ENCODE data around the gene ZNF582.

Gene ZNF582
- total RNA-seq: 3.3 to 10.7 (median 3.9) reads per million in 3 experiments

DNA sequence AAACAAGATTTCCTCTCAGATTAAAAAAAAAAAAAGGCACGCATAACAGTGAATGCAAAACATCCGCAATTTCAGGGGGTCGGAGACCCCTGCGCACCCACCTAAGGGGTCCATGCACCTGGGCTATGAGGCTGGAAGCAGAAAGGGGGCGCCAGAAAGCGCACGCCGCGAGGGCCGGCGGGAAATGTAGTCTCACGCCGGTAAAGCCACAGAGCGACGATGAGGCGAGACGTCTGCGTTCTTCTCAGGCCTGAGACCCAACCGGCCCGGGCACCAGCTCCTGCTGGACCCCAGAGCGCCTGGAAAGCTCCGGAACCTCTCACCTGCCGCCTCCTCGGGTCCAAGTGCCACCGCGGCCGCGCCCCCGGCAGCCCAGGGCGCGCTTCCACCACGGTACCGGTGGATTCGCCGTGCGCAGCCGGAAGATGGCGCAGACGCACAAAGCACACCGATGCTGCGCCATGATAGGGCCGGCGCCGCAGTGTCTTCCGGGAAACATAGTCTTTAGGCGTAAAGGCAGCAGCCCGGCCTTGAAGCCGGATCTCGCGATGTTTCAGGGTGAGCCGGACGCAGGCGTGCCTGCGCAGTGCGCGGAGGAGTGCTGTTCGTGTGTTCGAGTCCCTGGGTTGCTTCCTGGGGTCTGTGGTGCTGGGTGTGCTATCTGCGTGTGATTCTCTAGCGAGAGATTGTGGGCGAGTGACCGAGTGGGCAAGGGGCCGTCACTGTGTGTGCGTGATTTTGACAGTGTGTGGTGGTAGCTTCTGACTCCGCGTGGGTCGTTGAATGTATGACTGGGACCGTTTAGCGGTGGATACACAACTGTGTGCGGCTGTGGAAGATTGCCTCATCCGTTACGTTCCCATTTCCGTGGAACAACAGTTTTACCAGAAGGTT is at the start of gene ZNF582:
TSS of gene ZNF582 (minus strand) at position 416 of the 894 bp plus-strand sequence. CDS start 1,782 bp downstream, outside the sequence.
- peak; percentile 90 for DNase-seq

DNA sequence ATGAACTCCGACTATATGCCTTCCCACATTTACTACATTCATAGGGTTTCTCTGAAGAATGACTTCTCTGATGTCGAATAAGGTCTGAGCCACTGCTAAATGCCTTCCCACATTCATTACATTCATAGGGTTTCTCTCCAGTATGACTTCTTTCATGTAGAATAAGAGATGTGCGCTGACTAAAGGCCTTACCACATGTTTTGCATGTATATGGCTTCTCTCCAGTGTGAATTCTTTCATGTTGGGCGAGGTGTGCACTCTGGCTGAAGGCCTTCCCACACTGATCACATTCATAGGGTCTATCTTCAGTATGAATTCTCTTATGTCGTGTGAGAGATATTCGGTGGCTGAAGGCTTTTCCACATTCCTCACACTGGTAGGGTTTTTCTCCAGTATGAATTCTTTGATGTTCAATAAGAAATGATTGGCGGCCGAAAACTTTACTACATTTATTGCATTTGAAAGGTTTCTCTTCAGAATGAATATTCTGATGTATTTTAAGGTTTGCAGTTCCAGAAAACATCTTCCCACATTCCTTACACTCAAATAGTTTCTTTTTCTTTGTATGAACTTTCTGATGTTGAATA is 48.0 kb upstream of the ZNF582 start:
- no peak for DNase-seq

DNA sequence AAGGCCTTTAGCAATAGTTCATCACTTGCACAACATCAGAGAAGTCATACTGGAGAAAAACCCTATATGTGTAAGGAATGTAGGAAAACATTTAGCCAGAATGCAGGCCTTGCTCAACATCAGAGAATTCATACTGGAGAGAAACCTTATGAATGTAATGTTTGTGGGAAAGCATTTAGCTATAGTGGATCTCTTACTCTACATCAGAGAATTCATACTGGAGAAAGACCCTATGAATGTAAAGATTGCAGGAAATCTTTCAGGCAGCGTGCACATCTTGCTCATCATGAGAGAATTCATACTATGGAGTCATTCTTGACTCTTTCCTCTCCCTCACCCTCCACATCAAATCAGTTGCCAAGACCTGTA is 30.6 kb upstream of the ZNF582 start:
- DNase-seq: no peak

DNA sequence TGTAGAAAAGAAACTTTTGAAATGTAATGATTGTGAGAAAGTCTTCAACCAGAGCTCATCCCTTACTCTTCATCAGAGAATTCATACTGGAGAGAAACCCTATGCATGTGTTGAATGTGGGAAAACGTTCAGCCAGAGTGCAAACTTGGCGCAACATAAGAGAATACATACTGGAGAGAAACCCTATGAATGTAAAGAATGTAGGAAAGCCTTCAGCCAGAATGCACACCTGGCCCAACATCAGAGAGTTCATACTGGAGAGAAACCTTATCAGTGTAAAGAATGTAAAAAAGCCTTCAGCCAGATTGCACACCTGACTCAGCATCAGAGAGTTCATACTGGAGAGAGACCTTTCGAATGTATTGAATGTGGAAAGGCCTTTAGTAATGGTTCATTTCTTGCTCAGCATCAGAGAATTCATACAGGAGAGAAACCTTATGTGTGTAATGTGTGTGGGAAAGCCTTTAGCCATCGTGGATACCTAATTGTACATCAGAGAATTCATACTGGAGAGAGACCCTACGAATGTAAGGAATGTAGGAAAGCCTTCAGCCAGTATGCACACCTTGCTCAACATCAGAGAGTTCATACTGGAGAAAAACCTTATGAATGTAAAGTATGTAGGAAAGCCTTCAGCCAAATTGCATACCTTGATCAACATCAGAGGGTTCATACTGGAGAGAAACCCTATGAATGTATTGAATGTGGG is 30.1 kb upstream of the ZNF582 start:
- DNase-seq: no peak

DNA sequence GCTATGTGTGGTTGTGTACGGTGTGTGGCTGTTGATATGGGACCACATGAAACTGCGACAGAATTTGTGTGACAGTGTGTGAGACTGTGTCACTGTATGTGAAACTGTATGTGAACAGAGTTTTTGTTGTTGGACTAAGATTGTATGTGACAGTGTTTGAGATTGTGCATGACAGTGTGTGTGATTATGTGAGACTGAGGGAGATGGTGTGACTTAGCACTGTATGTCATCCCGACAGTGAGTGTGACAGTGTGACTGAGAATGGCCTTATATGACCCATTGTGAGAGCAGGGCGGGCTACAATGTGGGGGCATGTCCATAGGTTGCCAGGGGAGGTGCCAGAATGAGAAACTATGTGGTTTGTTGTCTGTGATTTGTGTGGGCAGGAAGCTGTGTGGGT is 11.7 kb upstream of the ZNF582 start:
- no peak for DNase-seq

DNA sequence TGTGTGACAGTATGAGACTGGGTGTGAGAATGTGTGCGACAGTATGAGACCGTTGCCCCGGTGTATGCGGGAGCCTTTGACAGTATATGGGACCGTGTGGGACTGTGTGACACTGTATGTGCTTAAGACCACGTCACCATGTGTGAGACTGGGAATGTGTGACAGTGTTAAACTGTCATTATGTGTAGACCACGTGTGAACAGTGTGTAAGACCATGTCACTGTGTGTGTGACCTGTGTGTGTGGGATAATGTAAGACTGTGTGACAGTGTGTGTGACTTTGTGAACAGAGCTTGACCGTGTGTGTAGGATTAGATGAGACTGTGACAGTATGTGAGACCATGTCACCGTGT is 11.3 kb upstream of the ZNF582 start:
- no peak for DNase-seq

DNA sequence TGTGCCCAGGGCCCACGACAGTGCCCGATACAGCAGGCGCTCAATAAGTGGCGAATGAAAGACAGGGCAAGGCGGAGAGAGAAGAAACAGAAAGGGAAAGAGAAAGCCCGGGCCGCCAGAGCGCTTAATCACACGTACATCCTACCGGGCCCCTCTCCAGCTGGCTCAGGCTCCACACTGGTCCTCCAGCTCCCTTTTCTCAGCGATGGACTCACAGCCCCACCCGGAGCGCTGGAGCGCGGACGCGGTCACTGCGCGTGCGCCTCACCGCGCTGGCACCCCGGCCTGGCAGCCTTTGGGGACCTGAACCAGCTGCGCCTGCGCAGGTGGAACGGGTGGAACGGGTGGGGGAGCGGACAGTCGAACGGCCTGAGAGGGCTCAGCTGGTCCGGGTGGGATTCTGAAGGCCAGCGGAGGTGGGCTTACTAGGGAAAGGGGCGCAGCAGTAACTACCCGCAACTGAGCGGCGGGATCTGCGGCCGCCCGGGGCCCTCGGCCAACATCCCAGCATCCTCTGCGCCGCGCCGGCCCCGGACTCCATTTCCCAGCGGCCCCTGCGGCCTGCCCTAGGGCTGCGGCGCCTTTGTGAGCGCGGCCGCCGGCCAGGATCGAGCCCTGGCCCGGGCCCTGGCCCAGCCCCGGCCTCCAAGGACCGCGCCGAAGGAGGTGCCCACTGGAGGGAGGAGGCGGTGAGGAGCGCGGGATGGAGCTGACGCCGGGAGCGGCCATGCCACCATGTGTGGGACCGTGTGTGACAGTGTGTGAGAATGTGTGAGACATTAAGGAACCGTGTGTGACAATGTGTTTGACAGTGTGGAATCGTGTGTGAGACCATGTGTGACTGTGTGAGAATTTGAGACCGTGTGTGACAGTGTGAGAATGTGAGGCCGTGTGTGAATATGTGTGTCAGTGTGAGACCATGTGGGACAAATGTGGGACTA is 10.7 kb upstream of the ZNF582 start, which contains the start of gene ZNF583:
TSS of gene ZNF583 (plus strand) at position 569 of the 941 bp plus-strand sequence. CDS start 2,783 bp downstream, outside the sequence.
- peak; percentile 90 for DNase-seq

DNA sequence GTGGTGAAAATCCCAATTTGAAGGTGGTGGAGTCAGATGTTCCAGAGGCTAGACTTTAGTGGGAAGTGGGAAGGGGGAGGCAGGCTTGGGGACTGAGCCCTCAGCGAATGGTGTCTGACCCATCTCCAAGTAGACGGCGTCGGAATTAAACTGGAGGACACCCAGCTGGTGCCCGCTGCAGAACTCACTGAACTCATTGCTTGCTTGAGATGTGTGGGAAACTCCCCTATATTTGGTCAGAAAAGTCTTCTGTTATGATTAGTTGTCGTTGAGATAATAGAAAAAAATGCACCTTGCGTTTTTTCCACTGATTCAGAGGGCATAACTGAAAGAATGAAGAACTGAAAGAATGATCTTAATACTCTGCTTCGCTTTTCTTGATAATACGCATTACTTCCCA is 9.9 kb upstream of the ZNF582 start:
- DNase-seq: no peak

DNA sequence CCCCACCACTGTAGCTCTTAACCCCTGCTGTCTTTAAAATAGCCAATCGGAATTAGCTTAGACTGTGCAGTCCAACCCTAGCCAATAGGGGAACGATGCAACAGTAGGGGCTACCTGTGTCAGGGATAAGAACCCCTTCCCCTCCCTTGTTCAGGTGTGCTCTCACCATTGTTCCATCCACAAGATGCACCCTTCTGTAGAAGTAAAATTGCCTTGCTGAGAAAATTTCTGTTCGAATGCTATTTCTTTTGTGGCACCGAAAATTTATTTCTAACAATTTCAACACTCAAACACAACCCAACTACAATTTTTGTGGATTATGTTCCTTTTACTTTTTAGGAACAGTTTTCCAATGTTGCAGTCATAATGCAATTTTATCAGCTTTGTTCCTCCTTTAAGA is 7.2 kb upstream of the ZNF582 start:
- no peak for DNase-seq

DNA sequence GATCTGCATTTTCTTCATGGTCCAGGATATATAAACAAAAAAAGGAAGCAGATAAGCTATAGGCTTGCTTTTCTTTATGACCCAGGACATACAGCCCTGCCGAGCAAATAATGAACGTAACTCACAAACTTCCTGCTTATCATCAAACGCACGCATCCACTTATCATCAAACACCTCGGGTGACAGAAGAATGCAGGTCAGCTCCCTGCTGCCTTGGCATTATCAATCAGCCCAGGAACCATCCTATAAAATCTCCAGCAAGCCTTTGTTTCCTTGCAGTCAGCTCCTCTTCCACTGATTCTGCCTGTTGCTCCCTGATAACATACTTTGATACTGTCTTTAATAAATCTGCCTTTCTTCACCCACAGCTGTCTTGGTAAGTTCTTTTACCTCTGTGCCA is 5.5 kb upstream of the ZNF582 start:
- no peak for DNase-seq

DNA sequence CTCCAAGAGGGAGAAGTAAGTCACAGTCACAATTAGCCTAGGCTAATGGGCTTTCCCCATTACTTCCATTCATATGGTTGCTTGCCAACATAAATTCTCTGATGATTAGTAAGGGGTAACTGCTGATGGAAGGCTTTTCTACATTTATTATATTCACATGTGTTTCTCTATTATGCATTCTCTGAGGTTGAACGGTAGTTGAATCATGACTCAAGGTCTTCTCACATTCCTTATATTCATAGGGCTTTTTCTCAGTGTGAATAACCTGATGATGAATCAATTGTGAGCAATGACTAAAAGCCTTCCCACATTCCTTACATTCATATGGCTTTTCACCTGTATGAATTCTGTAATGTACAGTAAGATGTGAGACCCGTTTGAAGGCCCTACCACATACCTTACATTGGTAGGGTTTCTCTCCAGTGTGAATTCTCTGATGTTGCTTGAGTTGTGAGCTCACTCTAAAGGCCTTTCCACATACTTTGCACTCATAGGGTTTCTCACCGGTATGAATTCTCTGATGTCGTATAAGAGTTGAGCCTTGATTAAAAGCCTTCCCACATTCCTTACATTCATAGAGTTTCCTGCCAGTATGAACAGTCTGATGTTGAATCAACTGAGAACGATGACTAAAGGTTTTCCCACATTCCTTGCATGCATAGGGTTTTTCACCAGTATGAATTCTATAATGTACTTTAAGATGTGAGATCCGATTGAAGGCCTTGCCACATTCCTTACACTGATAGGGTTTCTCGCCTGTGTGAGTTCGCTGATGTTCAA is 9.3 kb downstream of the ZNF582 start:
- no peak for DNase-seq

DNA sequence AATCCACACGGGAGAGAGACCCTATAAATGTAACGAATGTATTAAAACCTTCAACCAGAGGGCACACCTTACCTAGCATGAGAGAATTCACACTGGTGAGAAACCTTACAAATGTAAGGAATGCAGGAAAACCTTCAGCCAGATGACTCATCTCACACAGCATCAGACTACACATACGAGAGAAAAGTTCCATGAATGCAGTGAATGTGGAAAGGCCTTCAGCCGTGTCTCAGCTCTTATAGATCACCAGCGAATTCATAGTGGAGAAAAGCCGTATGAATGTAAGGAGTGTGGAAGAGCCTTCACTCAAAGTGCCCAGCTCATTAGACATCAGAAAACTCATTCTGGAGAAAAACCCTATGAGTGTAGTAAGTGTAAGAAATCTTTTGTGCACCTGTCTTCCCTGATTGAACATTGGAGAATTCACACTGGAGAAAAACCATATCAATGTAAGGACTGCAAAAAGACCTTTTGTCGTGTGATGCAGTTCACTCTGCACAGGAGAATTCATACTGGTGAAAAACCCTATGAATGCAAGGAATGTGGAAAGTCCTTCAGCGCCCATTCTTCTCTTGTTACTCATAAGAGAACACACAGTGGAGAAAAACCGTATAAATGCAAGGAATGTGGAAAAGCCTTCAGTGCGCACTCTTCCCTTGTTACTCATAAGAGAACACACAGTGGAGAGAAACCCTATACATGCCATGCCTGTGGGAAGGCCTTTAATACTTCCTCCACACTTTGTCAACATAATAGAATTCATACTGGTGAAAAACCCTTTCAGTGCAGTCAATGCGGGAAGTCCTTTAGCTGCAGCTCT is 16.0 kb downstream of the ZNF582 start:
- no peak for DNase-seq

DNA sequence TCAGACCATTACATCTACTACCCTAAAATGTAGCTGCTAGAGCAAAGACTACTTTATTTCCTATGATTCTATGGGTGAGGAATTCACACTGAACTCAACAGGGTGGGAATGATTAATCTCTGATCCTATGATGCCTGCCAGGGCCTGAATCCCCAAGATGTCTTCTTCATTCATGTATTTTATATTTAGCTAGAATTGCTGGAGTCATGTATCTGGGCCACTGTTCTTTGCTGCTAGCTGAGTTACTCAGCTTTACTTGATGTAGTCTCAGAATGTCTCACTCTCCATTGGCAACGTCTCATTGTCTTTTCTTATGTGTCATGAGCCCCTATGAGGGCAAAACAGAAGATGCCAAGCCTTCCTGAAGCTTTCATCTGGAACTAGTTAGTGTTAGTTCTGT is 21.1 kb downstream of the ZNF582 start:
- DNase-seq: no peak

DNA sequence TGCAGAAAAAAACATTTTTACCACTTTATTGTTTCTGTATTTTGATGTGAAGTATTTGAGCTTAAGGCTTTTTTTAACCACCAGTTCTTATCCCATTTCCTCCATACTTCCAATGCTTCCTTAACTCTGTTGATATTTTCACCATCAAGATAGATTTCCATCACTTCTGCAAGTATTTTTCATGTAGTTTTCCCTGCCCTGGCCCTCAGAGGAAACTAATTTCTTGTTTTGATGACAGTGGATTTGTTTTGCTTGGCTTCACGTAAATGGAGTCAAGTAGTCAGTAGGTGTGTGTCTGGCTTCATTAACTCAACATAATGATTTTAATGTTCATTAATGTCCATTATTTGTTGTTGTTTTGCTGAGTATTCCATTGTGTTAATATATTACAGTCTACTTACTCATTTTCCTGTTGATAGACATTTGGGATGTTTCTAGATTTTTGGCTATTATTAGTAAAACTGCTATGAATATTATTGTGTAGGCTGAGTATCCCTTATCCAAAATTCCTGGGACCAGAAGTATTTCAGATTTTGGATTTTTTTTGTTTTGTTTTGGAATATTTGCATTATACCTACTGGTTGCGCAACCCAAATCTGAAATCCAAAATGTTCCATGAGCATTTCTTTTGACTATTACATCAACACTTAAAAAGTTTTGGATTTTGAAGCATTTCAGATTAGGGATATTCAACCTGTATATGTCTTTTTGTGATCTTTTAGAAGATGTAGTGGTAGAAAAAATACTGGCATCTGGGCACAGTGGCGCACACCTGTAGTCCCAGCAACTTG is 23.3 kb downstream of the ZNF582 start:
- DNase-seq: no peak

DNA sequence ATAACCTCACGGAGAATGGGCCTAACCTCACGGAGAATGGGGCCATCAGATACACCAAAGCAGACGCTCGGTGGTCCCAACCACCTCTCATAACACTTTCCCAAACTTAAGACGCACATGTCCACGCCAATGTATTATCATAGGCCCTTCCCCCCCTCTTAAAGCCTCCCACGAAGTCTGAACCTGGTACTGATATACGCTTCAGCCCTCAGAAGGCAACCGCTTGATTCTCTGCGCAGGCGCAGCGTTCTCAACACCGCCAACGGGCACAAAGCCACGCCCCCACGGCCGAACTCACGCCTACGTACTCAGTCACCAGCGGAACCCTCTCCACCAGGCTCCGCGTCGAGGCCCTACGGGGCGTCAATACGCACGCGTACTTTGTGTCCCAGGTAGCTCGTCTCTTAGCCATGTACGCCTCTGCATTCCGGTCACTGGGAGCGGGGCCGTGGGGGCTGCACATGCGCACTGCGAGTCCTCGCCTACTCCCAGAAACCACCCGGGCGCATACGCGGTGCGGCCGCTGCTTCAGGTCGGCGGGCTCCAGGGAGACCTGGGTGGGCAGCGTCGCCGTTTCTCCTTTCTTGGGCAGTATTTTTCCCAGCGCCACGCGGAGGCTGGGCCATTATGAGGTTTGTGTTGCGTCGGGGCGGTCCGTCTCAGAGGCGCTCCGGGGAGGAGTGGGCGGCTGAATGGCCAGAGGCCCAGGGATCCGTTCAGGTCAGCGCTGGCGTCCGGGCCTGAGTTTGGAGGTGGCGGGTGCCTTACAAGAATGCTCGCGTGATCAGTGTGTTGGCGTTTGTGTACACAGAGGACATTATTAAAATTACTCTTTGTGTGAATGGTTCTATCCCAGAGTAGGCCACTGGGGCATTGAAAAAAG is 25.3 kb downstream of the ZNF582 start:
- peak; percentile 69 for DNase-seq

DNA sequence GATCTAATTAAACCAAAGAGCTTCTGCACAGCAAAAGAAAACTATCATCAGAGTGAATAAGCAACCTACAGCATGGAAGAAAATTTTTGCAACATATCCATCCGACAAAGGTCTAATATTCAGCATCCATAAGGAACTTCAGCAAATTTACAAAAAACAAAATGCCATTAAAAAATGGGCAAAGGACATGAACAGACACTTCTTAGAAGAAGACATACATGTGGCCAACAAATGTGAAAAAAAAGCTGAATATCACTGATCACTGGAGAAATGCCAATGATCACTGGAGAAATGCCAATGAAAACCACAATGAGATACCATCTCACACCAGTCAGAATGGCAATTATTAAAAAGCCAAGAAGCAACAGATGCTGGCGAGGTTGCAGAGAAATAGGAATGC is 32.5 kb downstream of the ZNF582 start:
- no peak for DNase-seq

DNA sequence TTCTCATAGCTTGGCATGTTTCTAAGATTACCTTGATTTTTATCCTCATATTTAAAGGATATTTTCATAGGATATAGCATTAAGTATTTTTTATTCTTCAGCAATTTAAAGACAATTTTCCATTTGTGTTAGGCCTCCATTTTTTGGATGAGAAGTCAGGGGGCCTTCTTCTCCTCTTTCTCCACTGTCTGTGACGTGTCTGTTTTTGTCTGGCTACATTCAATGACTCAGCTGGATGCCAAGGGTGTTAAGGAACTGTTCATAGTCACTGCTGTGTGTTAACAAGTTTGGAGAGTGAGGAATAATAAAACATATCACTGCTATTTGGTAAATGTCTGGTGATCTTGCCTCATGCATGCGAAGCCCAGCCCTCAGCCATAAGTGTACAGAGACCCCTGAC is 36.4 kb downstream of the ZNF582 start:
- no peak for DNase-seq

DNA sequence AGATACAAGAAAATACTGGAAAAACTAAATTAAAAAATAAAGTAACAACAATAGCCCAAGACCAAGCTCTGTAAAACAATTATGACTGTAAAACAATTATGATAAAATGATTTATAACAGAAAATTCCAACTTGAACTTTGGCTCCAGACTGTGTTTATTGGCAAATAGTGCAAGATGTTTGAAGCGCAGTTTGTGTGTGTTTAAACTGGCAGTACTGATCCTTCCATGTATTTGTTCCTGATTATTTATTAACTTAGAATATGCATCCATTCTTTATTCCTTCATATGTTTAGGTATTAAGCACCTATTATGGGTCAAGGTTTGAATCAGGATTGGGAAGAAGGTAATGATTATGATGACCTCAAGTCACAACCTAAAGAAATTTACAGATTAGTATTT is 37.8 kb downstream of the ZNF582 start:
- no peak for DNase-seq

DNA sequence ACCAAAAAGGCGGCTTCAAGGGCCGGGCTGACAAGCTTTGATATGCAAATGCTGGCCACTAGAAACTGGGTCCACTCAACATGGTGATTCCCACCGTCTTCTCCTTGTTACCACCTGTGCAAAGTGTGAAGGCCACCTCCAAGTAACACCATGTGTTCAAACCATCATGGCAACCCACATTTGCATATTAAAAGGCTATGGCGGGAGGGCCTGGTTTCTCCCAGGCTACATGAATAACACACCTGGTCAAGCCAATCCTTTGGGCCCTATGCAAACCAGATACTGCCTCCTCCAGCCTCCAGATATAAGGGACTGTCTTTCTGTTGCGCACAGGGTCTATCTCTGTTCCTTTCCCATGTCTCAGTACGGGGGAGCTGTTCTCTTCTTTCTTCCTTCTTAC is 42.1 kb downstream of the ZNF582 start:
- DNase-seq: no peak

All from central memory CD4-positive, alpha-beta T cell (primary cell).